ENCODE data around the gene CHN1.

Gene CHN1

DNA sequence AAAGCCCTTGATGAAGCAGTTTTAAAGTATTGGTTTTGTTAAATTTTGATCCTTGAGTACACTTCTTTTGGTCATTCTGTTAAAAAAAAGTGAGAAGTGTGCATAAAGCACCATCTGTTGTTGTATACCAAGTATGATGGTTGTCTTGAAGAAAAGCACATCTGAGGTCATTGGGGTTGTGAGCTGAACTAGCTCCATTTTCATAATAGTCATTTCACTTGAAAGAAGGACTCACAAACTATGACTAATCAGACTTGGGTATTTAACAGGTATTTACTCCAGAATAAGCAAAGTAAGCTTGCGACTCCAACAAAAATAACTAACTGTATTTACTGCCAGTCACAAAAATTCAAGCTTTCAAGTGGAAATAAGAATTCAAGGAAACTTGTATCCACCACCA is 35.1 kb downstream of the CHN1 start:
- no peak for DNase-seq

DNA sequence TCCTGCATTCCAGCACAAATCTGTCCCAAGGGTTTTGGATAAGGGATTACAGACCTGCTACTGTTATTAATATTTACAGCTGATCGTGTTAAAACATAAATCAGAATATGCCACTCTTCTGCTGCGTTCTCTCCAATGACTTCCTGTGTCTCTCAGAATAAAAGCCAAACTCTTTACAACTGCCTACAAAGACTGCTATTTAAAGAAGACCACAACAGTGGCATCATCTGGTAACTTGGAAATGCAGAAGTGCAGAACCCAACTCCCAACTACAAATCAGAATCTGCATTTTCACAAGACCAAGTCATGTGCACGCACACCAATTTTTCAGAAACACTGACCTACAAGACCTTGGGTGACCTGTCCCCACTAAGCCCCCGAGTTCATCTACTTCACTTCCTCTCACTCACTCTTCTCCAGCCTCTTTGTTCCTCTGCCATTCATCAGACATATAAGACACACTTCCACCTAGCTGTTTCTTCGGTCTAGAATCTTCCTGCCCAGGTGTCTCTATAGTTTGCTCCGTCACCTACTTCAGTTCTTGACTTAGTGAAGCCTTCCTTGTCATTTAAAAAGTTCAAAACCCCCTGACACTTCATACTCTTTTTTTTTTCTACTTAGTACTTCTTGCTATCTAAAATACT is 36.0 kb downstream of the CHN1 start:
- no peak for DNase-seq

DNA sequence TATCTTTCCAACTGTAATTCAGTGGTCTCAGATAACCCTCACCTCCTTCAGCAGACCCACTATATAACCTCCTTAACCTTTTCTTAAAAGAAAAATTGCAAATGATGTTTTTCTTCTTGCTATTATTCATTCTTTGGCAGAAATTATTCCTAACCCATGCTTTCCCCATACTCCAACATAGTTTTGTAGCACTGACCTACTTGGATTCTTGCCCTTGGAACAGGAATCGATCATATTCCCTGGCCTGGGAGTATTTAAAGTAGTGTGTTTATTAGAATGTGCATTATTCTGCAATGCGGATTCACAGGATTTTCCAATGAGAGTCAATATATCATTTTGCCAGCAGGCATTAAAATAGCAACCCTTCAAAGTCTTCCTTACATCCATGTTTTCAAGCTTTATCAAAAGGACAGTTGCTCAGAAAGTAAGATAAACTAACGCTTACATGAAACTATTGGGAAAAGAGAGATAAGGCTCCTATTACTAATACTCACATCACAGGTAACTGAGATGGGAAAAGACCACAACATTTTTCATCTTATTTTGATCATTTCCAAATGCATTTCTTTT is 37.4 kb downstream of the CHN1 start:
- no peak for DNase-seq

DNA sequence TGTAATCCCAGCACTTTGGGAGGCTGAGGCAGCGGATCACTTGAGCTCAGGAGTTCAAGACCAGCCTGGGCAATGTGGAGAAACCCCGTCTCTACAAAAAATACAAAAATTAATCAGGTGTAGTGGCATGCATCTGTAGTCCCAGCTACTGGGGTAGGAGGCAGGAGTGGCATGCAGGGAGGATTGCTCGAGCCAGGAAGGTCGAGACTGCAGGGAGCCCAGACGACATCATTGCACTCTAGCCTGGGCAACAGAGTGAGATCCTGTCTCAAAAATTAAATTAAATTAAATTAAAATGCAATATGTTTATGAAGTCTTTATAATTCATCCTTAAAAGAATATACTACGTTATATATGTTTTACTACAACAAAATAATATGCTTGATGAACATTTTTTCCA is 38.1 kb downstream of the CHN1 start:
- DNase-seq = no peak

DNA sequence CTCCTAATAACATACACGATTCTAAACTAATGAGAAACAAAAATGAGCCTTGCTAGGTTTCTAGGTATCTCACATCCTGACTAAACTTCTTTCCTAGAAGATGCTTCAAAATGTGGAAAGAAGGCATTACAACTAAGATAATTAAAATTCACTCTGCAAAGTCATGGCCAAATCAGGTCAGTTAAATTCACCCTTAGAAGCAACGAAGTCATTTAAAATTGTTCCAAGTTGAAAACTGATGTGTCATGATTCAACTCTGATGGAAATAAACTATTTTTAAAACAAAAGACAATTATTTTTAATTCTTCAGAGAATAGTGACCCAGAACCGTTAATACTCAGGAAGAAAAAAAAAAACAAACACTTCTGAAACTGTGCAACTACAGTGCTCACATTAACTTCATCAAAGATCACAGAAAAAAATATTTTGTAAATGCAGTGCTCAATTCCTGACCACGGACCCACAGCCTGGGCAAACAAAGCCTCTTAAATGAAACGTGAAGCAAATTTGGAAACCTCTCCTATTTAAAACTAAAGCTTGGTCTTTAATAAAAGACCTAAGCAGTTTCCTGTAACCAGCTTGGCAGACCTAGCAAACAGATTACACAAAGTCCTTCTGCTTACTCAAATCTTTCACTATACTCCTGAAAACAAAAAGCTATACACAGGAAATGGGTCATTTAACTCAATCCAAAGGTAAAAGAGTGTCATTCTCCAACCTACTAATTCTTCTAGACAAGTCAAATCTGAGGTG is 39.0 kb downstream of the CHN1 start:
- DNase-seq = no peak

DNA sequence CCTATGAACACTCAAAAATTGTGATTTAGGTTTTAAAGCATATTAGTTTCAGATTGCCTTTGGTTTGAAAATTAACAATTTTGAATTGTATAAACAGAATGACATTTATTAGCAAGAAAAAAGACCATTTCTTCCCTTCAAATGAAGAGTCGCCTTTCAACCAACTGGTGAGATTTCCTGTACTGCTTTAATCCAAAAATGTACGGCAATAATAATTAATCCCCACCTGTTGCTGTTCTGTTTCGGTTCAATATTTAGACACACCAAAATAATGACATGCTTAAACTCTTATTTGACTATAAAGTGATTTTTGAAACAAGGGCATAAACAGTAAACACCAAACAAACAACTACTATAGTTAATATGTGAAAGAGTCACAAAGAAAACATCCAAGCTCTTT is 39.6 kb downstream of the CHN1 start:
- no peak for DNase-seq

DNA sequence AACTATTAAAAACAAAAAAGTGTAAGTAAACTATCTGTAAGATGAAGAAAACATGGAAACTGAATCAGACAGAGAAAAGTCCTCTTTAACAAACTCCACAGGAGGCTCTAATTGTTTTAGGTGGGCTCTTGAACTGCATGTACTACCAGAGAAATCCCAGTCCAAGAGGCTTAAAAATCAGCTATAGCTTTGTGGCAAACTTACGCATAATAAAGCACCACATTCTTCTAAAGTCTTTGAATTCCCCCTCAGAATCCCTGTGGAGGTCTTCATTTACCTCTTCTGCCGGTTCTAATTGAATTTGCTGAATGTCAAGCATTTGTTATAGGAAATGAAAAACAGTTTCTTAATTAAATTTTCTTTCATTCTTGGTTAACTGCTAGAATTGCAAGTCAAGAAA is 40.8 kb downstream of the CHN1 start:
- no peak for DNase-seq

DNA sequence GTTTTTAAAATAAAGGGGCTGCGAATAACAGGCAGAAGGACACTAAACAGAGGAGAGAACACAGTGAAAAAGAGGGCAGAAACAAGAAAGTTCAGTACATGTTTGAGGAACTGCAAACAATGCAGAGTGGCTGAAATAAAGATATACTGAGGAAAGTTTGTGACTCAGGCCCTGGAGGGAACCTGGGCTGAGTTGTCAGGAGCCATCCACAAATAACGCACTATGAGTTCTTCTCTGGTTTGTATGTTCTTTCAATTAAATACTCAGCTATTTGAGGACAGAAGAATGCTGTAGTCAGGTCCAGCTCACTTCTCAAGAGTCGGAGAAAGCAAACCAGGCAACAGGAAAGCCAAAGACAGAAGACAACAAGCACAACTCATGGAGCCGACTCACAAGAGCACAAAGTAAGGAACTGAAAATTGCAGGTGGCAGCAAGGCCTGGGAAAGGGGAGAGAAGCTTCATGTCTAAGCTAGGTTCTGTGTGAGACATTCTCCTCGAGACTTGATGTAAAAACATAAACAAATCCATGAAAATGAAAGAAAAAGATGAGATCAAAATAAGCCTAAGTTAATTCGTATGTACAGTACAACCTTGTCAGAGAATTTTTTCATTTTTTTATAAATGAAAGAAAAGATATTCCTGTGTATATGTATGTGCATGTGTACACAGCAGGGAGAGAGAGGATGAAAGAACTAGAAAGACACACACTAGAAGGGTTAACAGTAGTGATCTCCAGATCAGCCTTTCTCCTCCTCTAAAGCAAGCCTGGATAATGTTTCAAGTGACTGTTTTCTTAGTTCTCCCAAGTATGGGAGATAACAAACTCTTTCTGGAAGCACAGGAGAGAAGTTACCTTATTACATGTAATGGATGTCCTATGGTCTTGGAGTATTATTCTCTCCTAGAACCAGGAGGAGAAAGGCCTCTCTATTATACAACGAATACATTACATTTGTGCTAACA is 41.5 kb downstream of the CHN1 start:
- no peak for DNase-seq

DNA sequence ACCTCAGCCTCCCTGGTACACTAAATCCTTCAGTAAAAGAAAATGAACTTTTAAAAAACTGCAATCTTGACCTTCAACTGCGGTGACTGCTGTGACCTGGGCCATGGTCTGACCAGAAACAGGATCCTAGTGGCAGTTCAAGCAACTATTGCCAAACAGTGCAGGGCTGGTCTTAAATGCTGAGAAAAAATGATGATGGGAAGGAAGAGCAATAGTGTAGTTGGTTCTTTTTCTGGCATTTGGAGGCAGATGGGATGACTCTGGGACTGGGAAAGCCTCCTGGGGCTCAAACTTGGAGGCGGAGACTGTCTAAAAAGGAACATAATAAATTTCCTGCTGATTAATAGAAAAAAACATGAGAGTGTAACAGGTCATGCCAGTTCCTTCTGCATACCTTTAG is 45.4 kb downstream of the CHN1 start:
- DNase-seq = no peak

DNA sequence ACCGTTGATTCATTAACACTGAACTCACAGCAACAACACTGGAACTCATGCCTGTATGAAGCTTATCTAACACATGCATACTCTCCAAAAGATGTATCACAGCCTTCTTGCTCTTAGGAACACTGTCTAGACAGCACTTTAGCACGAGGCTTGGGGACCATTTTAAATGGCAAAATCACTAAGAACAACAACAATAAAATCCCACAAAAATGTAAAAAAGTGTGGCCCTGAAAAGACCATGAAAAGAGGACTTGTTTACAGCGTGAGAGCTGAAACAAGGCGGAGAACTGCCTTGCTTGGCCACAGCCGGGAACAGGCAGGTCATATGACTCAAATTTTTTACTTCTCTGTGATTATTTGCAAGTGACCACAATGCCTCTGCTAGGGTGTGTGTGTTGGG is 48.1 kb downstream of the CHN1 start:
- DNase-seq = no peak

DNA sequence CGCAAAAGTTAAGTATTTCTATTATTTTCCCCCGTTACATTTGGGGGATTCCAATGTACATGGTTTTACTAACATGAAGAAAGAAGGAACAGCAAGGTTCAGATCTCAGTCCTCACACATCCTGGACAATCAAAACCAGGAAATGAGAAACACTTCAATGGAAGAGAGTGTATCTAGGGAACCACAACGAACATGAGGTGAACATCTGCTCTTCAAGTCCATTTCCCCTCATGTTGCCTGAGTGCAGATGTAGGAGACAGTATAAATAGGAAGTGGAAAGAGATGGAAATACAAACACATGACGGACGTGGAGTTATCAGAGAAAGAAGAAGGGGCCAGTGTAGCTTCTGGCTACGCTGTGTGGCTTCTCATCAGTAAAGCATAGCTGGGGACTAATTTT is 52.6 kb downstream of the CHN1 start:
- DNase-seq = no peak

DNA sequence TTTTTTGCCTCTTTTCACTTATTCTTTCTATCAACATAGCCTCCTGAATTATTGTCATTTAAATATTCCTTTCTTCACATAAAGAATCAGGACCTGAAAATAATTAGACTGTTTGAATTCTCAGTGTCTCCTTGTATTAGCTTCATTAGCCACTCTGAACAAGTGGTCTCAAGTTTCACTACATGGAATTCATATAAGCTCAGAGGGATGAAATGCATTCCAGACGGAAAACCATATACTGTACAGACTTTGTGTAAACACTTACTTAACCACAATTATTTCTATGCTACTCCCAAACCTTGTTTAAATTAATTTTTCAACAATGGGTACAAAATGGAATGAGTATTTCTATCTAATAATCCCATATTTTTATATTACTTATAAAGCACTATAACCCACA is 53.4 kb downstream of the CHN1 start:
- no peak for DNase-seq

DNA sequence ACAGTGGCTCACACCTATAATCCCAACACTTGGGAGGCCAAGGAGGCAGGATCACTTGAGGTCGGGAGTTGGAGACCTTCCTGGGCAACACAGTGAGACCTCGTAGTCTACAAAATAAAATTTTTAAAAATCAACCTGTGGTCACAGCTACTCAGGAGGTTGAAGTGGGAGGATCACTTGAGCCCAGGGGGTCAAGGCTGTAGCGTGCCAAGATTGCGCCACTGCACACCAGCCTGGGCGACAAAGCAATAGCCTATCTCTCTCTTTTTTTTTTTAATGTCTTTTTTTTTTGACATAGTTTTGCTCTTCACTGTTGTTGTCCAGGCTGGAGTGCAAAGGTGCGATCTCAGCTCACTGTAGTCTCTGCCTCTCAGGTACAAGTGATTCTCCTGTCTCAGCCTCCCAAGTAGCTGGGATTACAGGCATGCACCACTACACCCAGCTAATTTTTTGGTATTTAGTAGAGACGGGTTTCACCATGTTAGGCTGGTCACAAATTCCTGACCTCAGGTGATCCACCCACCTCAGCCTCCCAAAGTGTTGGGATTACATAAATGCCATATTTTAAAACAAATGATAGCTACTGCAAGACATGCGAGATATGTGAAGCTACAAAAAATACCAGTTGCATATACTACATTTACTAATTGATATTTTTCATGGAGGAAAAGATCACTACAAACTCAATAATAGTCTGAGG is 55.0 kb downstream of the CHN1 start:
- DNase-seq = no peak

DNA sequence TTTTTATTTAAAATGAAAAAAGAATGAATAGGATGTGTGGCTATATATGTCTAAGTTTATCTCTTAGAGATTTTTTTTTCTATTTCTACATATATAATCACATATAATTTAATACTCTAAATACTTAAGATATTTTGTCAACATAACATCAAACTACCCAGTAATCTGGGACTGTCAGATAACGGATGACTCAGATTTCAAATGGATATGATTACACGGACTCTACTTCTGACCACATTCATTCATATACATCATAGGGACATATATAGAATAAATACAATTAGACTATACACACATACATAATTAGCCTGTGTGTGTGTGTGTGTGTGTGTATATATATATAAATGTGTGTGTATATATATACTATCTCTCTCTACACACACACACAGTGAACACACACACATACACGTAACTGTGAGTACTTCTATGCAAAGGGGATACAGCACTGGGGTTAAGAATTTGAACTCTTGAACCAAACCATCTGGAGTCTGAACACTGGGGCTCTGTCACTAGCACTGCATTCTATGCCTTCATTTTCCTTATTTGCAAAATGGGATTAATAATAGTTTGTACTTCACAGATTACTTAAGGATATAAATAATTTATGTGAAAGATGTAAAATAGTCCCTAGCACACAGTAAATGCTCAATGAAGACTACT is 59.5 kb downstream of the CHN1 start:
- no peak for DNase-seq

DNA sequence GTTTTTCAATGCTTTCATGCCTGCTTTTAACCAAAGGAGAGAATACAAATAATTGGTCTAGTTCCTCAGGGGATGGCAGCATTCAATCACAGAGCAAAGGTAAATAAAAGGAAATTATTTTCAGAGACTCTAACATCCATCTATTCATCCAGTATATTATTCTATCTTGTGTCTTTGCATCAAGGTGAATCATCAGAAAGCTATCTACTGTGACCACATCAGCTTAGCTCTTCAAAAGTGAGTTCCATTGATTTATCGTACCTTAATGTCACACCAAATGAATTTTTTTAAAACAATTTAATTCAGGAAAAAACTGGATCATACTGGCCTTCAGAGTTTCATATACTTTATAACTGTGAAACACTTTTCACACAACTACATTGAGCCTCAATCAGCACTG is 66.1 kb downstream of the CHN1 start:
- DNase-seq = no peak

DNA sequence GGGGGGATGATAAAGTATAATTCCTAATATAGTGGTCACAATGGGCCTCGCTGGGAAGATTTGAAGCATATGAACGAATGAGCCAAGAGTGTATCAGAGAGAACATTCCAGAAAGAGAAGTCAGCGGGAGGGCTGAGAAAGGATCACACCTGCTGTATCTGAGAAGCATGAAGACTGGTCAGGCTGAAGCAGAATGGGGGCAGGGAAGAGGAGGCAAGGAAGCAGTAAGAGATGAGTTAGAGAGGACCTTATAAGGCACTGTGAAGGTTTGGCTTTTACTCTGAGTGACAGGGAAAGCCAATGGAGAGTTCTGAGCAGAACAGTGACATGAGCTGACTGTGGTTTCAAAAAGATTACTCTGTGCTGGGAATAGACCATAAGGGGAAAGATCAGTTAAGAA is 73.5 kb downstream of the CHN1 start:
- no peak for DNase-seq

DNA sequence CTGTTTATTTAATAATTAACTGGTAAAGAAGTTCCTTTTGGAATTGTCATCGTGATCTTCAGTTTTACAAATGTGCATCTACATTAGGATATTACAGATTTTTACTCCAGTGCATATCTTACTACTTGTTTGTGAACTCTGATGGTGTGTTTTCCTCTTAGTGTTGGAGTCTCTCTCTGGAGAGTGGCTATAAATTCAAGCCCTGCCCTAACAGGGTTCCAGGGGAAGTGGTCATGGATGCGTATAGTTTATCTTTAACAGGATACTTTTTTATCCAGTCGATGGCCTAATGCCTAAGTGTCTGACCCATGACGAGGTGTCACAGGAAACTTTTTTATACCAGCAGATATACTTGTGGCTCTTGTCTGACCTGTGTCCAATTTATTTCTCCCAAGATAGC is 75.4 kb downstream of the CHN1 start:
- DNase-seq = no peak

DNA sequence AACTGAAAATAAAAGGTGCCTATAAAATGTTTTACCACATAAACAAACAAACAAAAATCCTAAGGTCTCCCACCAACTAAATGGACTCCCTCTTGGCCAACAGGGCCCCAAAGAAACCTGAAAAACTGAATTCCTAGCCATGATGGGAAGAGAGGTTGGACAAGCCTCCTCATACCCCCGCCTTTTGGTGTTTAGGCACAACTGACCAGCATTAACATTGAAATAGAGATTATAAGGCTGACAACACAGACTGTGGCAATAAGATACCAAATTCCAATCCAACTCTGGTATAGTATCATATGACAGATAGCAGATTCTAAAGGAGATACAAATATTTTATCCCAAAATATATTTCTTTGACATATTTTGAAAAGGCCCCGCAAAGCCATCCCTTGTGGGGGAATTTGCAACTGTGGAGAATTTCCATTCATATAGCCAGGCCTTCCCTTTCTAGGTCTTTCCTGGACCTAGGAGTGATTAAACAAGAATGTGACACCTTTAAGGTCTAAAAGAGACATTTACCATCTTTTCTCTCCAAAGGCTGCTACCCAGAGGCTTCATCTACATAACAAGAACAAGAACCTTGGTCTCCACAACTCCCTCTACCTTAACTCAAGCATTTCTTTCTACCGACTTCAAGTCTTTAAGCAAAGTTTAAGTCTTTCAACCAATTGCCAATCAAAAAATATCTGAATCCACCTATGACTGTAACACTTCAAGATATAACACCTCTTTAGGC is 80.0 kb downstream of the CHN1 start:
- DNase-seq = no peak

DNA sequence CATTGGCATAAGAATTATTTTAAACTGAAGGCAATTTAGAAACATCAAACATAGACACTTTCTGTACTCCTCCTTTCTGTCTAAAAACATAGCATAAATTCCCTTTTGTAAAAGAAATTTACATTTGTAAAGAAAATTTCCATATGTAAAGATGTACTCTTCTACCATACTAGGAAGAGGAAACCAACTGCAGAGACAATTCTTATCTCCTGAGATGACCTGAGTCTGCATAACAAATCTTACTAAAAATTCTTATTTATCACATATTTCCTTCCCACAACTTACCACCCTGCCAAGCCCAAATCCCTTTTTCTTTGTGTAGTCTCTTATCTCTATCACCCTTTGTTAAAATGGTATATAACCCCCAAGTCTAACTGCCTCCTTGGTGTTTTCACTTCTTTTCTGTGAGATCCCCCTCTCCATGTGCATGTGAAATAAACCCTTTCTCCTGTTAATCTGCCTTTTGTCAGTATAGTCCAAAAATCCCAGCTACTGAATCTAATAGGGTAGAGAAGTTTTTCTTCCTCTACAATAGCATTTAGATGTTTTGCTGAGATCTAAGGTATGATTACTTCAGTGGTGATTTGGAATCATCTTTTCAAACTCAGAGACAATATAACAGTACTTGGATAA is 81.0 kb downstream of the CHN1 start:
- no peak for DNase-seq

DNA sequence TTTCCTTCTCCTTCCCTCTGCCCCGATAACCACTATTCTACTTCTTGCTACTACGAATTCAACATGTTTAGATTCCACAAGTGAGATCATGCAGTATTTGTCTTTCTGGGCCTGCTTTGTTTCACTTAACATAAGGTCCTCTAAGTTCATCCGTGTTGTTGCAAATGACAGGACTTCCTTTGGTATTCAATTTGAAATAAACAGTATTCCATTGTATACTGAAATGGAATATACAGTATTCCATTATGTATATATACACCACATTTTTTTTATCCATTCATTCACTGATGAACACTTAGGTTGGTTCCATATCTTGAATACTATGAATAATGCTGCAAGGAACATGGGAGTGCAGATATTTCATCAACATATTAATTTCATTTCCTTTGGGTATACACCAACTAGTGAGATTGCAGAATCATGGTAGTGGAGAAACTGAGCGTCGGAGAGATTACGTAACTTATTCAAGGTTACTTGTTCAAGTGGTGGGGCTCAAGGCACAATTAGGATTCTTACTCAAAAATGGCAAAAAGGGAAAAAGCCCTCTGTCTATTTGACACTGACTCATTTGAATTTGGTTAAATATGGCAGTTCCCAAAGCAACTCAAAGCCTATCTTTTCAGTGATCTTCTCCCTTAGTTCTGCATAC is 85.1 kb downstream of the CHN1 start:
- no peak for DNase-seq
